ENCODE measurements around the gene TAF13.
A peak's percentile ranks its signal among the peaks of the same experiment; 100 is the strongest.

TAF13 gene

DNA sequence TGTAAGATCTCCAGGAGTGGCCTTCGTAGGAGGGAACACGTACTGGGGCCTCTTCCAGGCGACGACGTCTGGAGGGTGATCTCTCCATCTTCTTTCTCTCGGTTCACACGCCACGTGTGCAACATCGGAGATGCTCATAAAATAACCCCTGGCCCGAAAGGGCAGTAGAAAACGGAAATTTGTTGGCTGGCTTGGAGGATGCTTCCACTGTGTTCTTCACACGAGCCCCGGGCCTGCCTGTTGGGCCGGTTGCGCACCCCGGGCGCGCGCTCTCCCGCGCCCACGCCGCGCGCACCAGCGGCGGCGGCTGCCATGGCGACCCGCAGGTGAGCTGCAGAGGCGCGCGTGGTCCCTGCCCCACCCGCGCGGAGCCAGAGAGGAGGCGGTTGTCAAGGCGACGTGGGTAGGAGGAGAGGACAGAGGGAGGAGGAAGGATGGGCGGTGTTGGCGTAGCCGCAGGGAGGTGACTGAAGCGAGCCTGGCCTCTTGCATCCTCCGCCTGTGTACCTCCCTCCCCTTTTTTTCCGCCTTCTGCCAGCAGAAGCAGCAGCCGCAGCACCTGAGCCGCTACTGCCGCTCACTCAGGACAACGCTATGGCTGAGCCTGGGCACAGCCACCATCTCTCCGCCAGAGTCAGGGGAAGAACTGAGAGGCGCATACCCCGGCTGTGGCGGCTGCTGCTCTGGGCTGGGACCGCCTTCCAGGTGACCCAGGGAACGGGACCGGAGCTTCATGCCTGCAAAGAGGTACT, 38.0 kb upstream of the TAF13 start, which contains the start of gene ELAPOR1:
ELAPOR1 (plus strand) TSS at position 526 of the 752 bp plus-strand sequence; CDS start at position 595, 69 bp downstream.
- TF ChIP-seq, protein P1, sequence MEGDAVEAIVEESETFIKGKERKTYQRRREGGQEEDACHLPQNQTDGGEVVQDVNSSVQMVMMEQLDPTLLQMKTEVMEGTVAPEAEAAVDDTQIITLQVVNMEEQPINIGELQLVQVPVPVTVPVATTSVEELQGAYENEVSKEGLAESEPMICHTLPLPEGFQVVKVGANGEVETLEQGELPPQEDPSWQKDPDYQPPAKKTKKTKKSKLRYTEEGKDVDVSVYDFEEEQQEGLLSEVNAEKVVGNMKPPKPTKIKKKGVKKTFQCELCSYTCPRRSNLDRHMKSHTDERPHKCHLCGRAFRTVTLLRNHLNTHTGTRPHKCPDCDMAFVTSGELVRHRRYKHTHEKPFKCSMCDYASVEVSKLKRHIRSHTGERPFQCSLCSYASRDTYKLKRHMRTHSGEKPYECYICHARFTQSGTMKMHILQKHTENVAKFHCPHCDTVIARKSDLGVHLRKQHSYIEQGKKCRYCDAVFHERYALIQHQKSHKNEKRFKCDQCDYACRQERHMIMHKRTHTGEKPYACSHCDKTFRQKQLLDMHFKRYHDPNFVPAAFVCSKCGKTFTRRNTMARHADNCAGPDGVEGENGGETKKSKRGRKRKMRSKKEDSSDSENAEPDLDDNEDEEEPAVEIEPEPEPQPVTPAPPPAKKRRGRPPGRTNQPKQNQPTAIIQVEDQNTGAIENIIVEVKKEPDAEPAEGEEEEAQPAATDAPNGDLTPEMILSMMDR (IDR thresholded peaks at IDR 0.05; ENCODE audit: low read depth, low read length) = no peak
- DNase-seq (ENCODE audit: low read depth in 2 of 2) = peak; percentile 20 to 31
- H3K4me3 ChIP-seq (replicated peaks in 1 of 2; ENCODE audit: low read depth in 2 of 2, low read length in 2 of 2) = peak within 1 kb of the TSS; percentile 23 to 26

GRCh38 chr1:109112652-109113285, 37.0 kb upstream of the TAF13 start:
- no peak overlapping the region for H3K4me3 ChIP-seq (replicated peaks in 1 of 2; ENCODE audit: low read depth in 2 of 2, low read length in 2 of 2)
- peak; percentile 91 to 92 for DNase-seq (ENCODE audit: low read depth in 2 of 2)
- TF ChIP-seq, protein P1 (IDR thresholded peaks at IDR 0.05; ENCODE audit: low read depth, low read length) = peak; percentile 98

GRCh38 chr1:109112056-109112651, 36.4 kb upstream of the TAF13 start:
- TF ChIP-seq, protein P1 (IDR thresholded peaks at IDR 0.05; ENCODE audit: low read depth, low read length) = peak; percentile 34
- H3K4me3 ChIP-seq (replicated peaks in 1 of 2; ENCODE audit: low read depth in 2 of 2, low read length in 2 of 2) = no peak overlapping the region
- DNase-seq (ENCODE audit: low read depth in 2 of 2) = peak; percentile 54 to 59

DNA sequence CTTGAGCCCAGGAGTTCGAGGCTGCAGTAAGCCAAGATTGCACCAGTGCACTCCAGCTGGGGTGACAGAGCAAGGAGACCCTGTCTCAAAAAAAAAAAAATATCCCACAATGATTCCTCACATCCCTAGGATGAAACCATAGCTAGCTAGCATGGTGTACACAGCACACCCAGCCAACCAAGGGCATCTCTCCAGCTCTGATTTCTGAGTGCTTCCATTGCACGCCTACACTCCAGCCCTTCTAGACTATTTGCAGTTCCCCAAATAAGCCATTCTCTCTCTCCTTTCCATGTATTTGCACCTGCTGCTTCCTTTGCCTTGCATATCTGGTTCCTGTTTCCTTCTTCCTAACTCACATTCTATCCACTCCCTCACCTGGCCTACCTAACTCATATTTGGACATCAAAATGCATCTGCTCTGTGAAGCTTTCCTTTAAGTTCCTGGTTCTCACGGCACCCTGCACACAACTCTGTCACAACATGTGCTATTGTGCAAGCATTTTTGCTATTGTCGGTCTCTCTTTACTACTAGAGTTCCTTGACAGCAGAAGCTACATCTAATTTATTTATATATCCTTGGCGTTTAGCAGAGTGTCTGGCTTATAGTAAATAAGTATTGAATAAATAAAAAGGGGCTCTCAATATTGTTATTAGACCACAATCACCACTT, 35.7 kb upstream of the TAF13 start:
- H3K4me3 ChIP-seq (replicated peaks in 1 of 2; ENCODE audit: low read depth in 2 of 2, low read length in 2 of 2) = no peak overlapping the region
- DNase-seq (ENCODE audit: low read depth in 2 of 2) = peak in 1 of 2 donors; percentile 9
- TF ChIP-seq, protein P1 (IDR thresholded peaks at IDR 0.05; ENCODE audit: low read depth, low read length) = no peak

- TF ChIP-seq, protein P1 (IDR thresholded peaks at IDR 0.05; ENCODE audit: low read depth, low read length) = no peak
- no peak for DNase-seq (ENCODE audit: low read depth in 2 of 2)
- H3K4me3 ChIP-seq (replicated peaks in 1 of 2; ENCODE audit: low read depth in 2 of 2, low read length in 2 of 2) = no peak overlapping the region
Observed at GRCh38 chr1:109109906-109110305, 34.1 kb upstream of the TAF13 start.

GRCh38 chr1:109107785-109108184, 32.0 kb upstream of the TAF13 start:
- TF ChIP-seq, protein P1 (IDR thresholded peaks at IDR 0.05; ENCODE audit: low read depth, low read length) = no peak
- H3K4me3 ChIP-seq (replicated peaks in 1 of 2; ENCODE audit: low read depth in 2 of 2, low read length in 2 of 2) = no peak overlapping the region
- DNase-seq (ENCODE audit: low read depth in 2 of 2) = no peak
